Activated naive CD8-positive, alpha-beta T cell (primary cell): ENCODE results near the gene KCNQ2.
A peak's percentile ranks its signal among the peaks of the same experiment; 100 is the strongest.

Experiments
- H3K27ac Mint-ChIP-seq: one replicate; pipeline ENCODE4 v1.8.0; 2021; ENCODE audit warnings: mixed read lengths
- H3K27me3 Mint-ChIP-seq: one replicate; pipeline ENCODE4 v1.8.0; 2021; ENCODE audit warnings: mixed read lengths
- H3K36me3 Mint-ChIP-seq: one replicate; pipeline ENCODE4 v1.8.0; 2021; ENCODE audit warnings: mixed read lengths
- H3K4me1 Mint-ChIP-seq: one replicate; pipeline ENCODE4 v1.8.0; 2021; ENCODE audit warnings: low read depth, mixed read lengths
- H3K4me3 Mint-ChIP-seq: one replicate; pipeline ENCODE4 v1.8.0; 2021; ENCODE audit warnings: mild to moderate bottlenecking, mixed read lengths
- H3K9me3 Mint-ChIP-seq: one replicate; pipeline ENCODE4 v1.8.0; 2021; ENCODE audit warnings: low read depth, mixed read lengths

Gene KCNQ2

DNA sequence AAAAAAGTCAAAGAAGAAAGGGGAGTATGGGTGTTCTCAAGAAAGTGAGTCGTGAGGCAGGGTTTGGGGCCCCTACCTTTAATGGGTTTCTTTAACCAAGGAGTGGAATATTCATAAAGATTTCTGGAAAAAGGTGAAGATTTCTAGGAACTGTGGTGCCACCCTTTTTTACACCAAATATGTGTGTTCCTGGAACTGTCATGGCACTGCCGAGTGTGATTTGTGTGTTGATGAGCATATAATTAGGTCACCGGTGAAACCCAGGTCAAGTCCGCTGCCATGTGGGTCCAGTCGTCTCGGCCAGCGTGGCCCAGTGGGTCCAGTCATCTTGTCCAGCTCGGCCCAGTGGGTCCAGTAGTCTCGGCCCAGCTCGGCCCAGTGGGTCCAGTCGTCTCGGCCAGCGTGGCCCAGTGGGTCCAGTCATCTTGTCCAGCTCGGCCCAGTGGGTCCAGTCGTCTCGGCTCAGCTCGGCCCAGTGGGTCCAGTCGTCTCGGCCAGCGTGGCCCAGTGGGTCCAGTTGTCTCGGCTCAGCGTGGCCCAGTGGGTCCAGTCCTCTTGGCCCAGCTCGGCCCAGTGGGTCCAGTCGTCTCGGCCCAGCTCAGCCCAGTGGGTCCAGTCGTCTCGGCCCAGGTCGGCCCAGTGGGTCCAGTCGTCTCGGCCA lies 34.8 kb upstream of the KCNQ2 start:
- H3K9me3 Mint-ChIP-seq: peaks cover 2% of the 10 kb centered on the region
- no peaks in the 10 kb centered on the region for H3K4me1 Mint-ChIP-seq
- H3K27ac Mint-ChIP-seq: no peak overlapping the region
- no peak overlapping the region for H3K4me3 Mint-ChIP-seq
- H3K27me3 Mint-ChIP-seq: peaks cover 15% of the 10 kb centered on the region
- peaks cover 3% of the 10 kb centered on the region for H3K36me3 Mint-ChIP-seq

DNA sequence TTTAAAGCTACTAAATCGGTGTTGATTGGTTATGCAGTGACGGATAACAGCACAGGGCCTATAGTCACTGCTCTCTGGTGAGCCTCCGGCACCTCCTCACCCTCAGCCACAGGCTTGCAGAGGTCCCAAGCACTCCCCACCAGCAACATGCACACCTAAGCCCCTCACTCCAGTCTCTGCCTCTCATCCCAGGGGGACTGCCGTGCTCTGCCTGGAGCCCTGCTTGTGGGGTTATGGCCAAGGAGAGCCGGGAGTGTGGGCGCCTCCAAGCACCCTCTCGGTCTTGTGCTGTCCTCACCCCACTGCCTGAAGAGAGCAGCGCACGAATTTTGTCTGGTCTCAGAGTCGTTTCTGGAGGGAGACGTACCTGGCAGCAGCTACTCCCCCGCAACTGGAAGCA lies 33.3 kb upstream of the KCNQ2 start:
- Mint-ChIP-seq H3K4me3 (no peak overlapping the region), H3K27me3 (peaks cover 15% of the 10 kb centered on the region), H3K36me3 (peaks cover 3% of the 10 kb centered on the region), H3K4me1 (no peaks in the 10 kb centered on the region), H3K9me3 (peaks cover 2% of the 10 kb centered on the region), H3K27ac (no peak overlapping the region)

DNA sequence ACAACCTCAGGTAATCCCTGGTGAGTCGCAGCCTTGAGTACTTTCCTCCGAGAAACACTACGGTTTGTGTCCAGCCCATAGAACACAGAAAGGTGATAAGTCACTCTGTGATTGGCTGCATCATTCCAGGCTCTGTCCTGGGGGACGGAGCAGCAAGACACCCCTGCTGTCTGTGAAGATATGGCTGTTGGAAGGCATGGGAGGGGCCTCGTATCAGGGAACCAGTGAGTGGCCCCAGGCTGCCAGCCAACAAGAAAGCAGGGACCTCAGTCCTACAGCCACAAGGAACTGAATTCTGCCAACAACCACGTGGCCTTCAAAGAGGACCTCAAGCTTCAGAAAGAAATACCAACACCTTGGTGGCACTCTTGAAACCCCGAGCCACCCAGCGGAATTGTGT lies 32.8 kb upstream of the KCNQ2 start:
- no peak overlapping the region for H3K4me3 Mint-ChIP-seq
- peaks cover 2% of the 10 kb centered on the region for H3K9me3 Mint-ChIP-seq
- no peak overlapping the region for H3K27ac Mint-ChIP-seq
- peaks cover 15% of the 10 kb centered on the region for H3K27me3 Mint-ChIP-seq
- H3K4me1 Mint-ChIP-seq: no peaks in the 10 kb centered on the region
- H3K36me3 Mint-ChIP-seq: peaks cover 3% of the 10 kb centered on the region

DNA sequence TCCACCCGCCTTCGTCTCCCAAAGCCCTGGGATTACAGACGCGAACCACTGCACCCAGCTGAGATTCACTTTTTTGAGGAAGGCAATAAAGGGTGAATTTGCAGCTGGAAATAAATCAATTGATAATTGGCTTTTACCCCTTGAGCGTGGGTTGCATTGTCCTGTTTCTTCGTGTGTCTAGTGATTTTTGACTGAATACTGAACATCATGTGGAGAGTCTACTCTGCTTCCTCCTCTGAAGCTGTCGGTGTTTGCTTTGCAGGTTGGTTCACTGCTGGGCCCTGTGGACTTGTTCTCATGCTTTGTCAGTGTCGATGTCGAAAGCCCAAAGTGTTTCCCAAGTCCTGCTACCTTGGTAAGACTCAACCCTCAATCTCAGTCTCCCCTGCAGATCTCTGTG lies 32.2 kb upstream of the KCNQ2 start:
- H3K4me1 Mint-ChIP-seq: no peaks in the 10 kb centered on the region
- H3K36me3 Mint-ChIP-seq: peaks cover 3% of the 10 kb centered on the region
- H3K27me3 Mint-ChIP-seq: peaks cover 13% of the 10 kb centered on the region
- H3K27ac Mint-ChIP-seq: no peak overlapping the region
- peaks cover 2% of the 10 kb centered on the region for H3K9me3 Mint-ChIP-seq
- H3K4me3 Mint-ChIP-seq: no peak overlapping the region

DNA sequence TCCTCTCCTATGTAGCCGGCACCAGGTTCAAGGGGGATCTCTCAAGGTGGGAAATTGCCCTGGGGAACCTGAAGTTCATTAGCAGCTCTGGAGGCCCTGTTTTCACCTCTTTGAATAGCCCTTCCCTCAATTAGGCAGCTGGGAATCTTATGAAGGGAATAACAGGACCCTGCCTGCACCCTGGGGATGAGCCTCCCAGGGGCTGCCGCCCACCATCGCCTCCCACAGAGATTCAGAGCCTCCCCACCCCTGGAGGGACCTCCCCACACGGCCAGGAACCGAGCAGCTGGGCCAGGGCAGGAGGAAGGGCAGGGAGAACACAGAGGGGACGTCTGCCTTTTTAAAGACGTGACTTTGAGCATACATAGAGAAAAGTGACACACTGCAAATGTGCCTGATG lies 31.1 kb upstream of the KCNQ2 start:
- Mint-ChIP-seq H3K27ac (no peak overlapping the region), H3K4me3 (no peak overlapping the region), H3K4me1 (no peaks in the 10 kb centered on the region), H3K36me3 (peaks cover 3% of the 10 kb centered on the region), H3K27me3 (peaks cover 7% of the 10 kb centered on the region), H3K9me3 (peaks cover 2% of the 10 kb centered on the region)

DNA sequence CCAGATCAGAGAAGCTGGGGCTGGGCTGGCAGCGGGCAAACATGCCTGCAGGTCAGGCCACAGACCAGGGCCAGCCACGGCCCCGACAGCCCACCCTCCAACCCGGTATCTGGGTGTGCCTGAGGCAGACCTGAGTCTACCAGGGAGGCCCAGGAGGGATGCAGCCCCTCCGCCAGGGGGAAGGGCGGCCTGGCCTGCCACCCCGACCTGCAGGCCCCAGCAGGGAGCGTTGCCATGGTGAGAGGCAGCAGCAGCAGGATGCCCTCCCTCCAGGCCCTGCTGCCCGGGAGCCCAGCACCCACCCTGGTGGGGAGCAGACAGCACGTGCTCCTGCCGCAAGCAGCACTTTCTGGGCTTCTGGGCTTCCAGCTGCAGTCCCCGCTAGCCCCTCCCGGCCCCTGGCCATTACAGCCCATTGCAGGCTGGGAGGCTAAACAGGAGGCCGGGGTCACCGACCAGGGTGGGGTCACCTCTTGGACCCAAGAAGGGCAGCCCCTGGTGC lies 30.3 kb upstream of the KCNQ2 start:
- Mint-ChIP-seq H3K9me3 (peaks cover 2% of the 10 kb centered on the region), H3K4me1 (no peaks in the 10 kb centered on the region), H3K27me3 (peaks cover 1% of the 10 kb centered on the region), H3K36me3 (peaks cover 3% of the 10 kb centered on the region), H3K27ac (no peak overlapping the region), H3K4me3 (no peak overlapping the region)

DNA sequence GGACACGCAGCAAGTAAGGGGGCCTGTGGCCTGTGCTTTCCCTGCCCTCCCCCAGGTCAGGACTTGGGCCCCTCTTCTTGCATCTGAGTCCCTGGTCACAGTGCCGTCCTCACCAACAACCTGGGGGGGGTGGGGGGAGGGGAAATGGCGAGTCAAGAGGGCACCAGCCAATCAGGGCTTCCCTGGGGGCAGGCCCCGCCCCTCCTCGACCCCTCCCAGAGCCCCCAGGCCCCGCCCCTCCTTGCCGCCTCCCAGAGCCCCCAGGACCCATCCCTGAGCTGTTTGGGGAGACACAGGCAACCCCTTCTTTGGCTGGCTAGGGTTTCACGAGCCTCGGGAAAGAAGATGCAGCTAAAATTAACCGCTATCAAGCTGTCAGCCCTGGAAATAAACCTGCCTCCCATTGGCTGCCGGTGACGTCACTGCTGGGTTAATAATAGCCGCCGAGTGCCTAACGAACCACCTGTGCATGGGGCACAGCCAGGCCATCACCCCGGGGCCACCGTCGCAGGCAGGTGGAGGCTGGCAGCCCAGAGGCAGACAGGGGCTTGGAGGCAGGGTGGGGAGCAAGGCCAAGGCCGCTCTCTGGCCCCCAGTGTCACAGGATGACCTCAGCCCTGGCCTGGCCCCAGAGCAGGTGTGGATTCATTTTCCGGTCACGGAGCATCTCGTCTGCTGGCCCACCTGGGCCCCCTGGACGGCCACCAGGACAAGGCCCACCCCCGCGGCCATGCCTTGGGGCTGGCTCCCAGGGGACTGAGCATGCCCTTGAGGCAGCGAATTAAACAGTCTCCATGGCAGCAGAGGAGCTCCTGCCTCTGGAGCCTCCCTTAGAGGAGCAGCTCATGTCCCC lies 29.6 kb upstream of the KCNQ2 start:
- Mint-ChIP-seq H3K9me3 (peaks cover 2% of the 10 kb centered on the region), H3K27ac (no peak overlapping the region), H3K4me3 (no peak overlapping the region), H3K36me3 (peaks cover 3% of the 10 kb centered on the region), H3K4me1 (no peaks in the 10 kb centered on the region), H3K27me3 (peaks cover 2% of the 10 kb centered on the region)

DNA sequence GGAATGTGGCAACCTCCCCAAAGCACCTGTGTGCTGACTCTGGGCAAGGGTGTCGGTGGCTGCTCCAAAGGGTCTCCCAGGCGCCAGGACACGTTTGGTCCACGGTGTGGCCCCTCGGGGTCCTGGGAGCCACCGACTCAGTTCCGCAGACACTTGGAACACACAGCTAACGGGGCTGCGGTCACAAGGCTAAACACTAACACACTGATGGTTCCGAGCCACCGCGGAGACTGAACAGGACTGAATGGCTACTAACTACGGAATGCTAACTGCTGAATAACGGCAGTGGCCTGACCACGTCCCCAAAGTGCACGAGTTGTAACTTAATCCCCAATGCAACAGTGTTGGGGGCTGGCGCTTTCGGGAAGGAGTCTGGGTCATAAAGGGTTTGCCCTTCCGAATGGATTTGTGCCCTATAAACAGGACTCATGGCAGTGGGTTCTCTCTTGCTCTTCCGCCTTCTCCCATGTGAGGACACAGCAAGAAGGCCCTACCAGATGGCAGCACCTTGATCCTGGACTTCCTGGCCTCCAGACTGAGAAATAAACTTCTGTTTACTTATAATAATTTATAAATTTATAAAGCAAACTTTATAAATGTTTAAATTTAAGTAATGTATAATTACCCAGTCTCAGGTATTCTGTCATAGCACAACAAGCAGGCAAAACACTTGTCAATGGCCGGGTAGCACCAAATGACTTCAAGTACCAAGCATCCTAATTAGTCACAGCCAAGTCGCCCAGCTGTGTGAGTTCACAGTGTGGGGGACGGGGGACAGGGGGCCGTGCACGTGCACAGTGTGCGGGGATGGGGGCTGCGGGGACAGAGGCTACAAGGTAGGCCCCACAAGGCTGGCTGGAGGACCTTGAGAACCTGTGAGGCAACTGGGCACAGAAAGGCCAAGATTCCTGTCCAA lies 28.7 kb upstream of the KCNQ2 start:
- no peak overlapping the region for H3K27ac Mint-ChIP-seq
- H3K4me3 Mint-ChIP-seq: peak overlapping the region; percentile 63
- H3K4me1 Mint-ChIP-seq: peaks cover 1% of the 10 kb centered on the region
- peaks cover 3% of the 10 kb centered on the region for H3K36me3 Mint-ChIP-seq
- H3K27me3 Mint-ChIP-seq: peaks cover 2% of the 10 kb centered on the region
- peaks cover 2% of the 10 kb centered on the region for H3K9me3 Mint-ChIP-seq

DNA sequence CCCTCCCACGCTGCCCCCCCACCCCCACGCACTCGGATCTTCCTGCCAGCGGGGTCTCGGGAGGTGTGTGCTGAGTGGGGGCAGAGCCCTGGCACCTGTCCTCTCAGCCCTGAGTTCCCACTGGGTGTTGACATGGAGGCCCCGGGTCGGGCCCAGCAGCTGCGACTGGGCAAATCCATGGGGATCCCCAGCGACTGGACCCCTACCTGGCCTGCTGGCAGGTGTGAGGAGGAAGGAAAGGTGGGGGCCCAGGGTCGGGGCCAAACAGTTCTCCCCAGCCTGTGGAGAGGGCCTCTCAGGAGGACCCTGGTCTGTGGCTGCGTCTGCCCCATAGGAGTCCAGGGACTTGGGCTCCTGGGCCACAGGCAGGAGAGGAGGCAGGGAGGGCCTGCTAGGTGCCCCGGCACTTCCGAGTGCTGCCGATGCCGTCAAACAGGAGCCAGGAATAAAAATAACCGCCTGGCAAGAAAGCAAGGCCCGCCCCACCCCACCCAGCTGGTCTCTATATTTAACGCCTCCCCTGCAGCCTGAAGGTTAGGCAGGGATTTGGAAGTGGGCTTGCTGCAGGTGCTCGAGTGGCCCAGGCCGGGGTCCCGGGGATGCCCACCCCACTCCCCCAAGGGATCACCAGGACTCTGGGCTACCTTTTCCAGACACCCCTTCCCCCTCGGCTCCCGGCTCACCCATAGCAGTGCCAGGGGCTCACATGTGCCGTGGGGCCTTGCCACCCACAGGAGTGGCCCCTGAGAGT lies 27.9 kb upstream of the KCNQ2 start:
- H3K4me1 Mint-ChIP-seq: peaks cover 2% of the 10 kb centered on the region
- H3K27ac Mint-ChIP-seq: no peak overlapping the region
- H3K9me3 Mint-ChIP-seq: peaks cover 2% of the 10 kb centered on the region
- peaks cover 3% of the 10 kb centered on the region for H3K36me3 Mint-ChIP-seq
- peak overlapping the region; percentile 30 for H3K4me3 Mint-ChIP-seq
- peaks cover 2% of the 10 kb centered on the region for H3K27me3 Mint-ChIP-seq

DNA sequence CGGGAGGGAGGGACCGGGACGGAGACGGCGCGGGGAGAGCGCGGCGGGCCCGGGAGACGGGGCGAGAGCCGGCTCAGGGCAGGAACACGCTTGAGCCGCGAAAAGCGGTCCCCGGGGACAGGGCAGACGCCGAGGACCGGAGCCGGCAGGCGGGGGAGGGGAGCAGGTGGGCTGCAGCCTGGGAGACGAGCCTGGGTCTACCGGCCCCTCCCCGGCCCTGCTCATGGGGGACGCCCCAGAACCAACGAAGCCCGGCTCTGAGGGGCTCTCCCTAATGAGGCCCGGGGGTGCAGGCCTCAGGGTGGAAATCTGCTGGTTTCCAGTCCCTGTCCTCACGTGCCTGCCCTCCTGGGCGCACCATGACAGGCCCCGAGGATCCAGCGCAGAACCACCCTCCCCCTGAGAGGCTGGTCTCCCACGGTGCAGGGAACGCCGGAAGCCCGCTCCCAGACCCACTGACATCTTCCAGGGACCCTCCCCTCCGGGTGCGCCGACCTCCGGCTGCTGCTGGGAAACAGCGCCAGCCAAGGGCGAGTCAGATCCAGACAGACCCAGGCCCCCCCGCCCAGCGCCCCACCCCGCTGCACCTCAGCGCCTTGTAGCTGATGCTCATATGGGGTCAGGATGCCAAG lies 27.0 kb upstream of the KCNQ2 start:
- Mint-ChIP-seq H3K9me3 (peaks cover 2% of the 10 kb centered on the region), H3K27ac (no peak overlapping the region), H3K4me3 (no peak overlapping the region), H3K36me3 (peaks cover 3% of the 10 kb centered on the region), H3K4me1 (peaks cover 2% of the 10 kb centered on the region), H3K27me3 (peaks cover 2% of the 10 kb centered on the region)

DNA sequence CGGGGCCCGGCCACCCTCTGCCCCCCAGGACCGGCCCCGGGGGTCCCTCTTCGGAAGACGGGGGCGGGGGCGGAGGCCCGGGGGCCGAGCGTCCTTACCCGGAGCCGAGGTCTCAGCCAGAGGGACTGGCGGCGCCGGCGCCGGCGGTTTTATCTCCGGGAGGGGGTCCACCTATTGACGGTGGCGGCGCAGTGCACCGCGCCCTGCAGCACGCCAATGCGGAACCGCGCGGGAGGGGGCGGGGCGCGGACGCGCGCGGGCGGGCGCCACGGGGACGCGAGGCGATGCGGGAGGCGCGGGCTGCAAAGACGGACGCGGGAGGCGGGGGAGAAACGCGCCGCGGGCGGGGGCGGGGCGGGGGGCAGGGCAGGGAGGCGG lies 26.5 kb upstream of the KCNQ2 start, which contains the start of gene EEF1A2:
Gene EEF1A2, minus strand, starts transcription at position 124 of the 378 bp plus-strand sequence. CDS start 1,320 bp downstream, outside the sequence.
- H3K4me1 Mint-ChIP-seq: peaks cover 2% of the 10 kb centered on the region
- H3K27ac Mint-ChIP-seq: no peak within 1 kb of the TSS
- H3K27me3 Mint-ChIP-seq: peaks cover 2% of the 10 kb centered on the region
- peak within 1 kb of the TSS; percentile 44 for H3K4me3 Mint-ChIP-seq
- peaks cover under 1% of the 10 kb centered on the region for H3K9me3 Mint-ChIP-seq
- H3K36me3 Mint-ChIP-seq: peaks cover under 1% of the 10 kb centered on the region

DNA sequence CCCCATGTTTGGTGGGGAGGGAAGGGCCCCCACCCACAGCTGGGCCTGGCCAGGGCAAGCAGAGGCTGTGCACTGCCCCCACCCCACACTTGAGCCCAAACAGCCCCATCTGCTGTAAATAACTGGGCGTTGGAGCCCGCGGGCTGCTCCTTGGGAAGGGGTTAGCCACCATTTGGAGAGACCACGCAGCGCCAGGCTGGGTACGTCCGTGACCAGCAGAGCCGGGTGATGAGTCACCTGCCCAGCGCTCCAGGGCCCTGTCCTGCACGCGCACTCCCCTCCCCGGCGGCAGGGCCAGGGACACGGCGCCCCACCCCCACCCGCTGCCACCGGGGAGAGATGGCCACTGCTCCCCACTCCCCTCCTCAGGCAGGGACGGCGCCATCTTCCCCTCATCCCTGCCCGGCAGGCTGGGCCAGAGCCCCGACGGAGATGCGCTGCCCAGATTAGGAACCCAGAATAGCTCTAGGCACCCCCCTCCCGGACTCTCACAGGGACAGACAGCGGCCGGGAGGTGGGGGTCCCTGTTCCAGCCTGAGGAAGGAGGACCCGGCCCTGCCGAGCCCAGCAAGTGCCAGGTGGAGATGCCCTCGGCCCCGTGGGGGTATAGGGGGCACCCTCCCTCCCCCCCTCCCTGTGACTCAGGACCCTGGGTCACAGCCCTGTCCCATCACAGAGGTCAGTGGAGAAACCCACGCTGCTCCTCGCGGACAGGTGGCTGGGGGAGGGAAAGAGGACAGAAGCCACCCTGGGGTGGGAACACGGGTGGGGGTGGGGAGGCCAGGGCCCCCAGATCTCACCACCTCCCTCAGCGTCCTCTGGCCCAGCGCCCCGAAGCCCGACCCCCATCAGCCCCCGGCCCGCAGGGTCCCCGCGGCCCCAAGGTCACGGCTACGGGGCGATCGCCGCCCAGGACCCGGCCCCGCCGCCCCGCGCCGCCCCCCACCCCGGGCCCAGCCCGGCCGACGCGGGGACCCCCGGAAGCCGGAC lies 25.8 kb upstream of the KCNQ2 start:
- peaks cover 2% of the 10 kb centered on the region for H3K27me3 Mint-ChIP-seq
- H3K4me1 Mint-ChIP-seq: peaks cover 2% of the 10 kb centered on the region
- H3K9me3 Mint-ChIP-seq: no peaks in the 10 kb centered on the region
- no peaks in the 10 kb centered on the region for H3K36me3 Mint-ChIP-seq
- H3K27ac Mint-ChIP-seq: no peak overlapping the region
- H3K4me3 Mint-ChIP-seq: peak overlapping the region; percentile 44
